Stimulated activated CD8-positive, alpha-beta memory T cell treated with anti-CD3 and anti-CD28 coated beads, Interleukin-7, amount 100 ng/mL, for 48 hours (primary cell): ENCODE data around the gene ATAD2B.
"Not testable (repeated sequence)": the region's sequence is repeated elsewhere in the genome, so short reads cannot be mapped to it uniquely, and the experiment has no call there.

ENCODE experiments used
- DNase-seq, 2 donors: peaks; one replicate each; pipeline ENCODE4 v3.0.0-alpha.2; 2020; ENCODE audit warnings: low read depth in 1 of 2; ENCODE audit errors: extremely low read depth in 1 of 2

Gene ATAD2B

GRCh38 chr2:23753291-23754010 lies 173.5 kb downstream of the ATAD2B start:
- no peak for DNase-seq

- no peak for DNase-seq
These were observed 175.1 kb downstream of the ATAD2B start for GRCh38 chr2:23751747-23752265.

- no peak for DNase-seq
These were observed 180.6 kb downstream of the ATAD2B start for GRCh38 chr2:23746141-23746863.

GRCh38 chr2:23745726-23746105 lies 181.2 kb downstream of the ATAD2B start:
- DNase-seq, result no peak

GRCh38 chr2:23745068-23745725 lies 181.7 kb downstream of the ATAD2B start:
- no peak for DNase-seq

- not testable (repeated sequence) for DNase-seq
These were observed 190.1 kb downstream of the ATAD2B start for GRCh38 chr2:23736783-23737182.

DNA sequence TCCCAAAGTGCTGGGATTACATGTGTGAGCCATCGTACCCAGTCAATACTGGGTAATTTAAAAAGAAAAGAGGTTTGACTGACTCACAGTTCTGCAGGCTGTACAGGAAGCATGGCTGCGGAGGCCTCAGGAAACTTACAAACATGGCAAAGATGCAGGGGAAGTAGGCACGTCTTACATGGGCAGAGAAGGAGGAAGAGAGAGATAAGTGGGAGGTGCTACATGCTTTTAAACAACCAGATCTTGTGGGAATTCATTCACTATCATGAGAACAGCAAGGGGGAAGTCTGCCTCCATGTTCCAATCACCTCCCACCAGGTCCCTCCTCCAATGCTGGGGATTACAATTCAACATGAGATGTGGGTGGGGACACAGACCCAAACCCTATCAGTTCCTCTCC lies 192.5 kb downstream of the ATAD2B start:
- no peak for DNase-seq

DNA sequence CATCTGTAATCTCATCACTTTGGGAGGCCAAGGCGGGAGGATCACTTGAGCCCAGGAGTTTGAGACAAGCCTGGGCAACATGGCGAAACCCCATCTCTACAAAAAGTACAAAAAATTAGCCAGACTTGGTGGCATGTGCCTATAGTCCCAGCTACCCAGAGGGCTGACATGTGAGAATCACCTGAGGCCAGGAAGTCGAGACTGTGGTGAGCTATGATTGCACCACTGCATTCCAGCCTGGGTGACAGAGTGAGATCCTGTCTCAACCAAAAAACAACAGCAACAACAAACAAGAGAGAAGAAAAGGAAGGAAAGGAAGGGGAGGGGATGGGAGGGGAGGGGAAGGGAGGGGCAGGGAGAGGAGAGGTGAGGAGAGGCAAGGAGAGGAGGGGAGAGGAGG lies 203.9 kb downstream of the ATAD2B start:
- not testable (repeated sequence) for DNase-seq

- DNase-seq, result no peak
These were observed 204.7 kb downstream of the ATAD2B start for GRCh38 chr2:23722255-23722654.

DNA sequence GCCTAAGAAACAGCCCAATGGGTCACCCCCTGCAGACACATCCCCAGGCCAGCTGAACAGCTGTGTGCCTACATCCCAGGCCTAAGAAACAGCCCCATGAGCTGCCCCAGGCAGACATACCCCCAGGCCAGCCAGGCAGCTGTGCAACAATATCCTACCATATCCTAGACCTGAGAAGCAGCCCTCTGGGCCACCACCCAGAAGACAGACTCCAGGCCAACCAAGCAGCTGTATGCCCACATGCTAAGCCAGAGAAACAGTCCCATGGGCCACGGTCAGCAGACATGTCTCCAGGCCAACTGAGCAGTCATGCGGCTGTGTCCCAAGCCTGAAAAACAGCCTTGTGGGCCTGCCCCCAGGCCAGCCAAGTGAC lies 205.5 kb downstream of the ATAD2B start:
- no peak for DNase-seq

- DNase-seq, result no peak
These were observed 206.0 kb downstream of the ATAD2B start for GRCh38 chr2:23720705-23721453.

DNA sequence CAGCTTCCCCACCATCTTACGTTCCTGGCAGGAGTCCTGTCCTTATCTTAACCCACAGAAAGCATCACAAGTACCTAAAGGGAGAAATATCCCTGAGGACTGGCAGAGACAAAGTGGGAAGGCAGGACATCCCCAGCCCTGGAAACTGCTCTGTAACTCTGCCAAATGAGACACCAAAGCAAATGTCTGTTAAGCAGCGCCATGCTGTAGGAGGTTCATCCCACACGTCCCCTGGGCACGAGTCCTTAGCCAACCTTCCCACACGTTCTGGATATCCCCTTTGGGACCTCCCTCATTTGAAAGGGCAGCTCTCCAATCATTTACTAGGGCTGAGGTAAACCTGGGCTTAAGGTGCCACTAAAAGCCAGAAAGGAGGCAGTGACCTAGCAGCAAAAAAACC lies 207.2 kb downstream of the ATAD2B start:
- no peak for DNase-seq

GRCh38 chr2:23718931-23719700 lies 207.8 kb downstream of the ATAD2B start:
- no peak for DNase-seq

DNA sequence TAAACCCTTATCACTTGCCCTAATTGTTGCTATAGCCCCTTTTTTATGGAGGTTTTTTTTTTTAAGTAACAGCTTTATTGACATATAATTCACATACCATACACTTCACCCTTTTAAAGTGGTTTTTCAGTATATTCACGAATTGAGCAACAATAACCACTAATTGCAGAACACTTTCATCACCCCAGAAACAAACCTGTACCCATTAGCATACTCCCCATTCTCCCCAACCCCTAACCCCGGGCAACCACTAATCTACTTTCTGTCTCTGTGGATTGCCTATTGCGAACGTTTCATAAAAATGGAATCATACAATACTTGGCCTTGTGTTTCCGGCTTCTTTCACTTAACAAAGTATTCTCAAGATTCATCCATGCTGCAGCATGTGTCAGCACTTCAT lies 213.6 kb downstream of the ATAD2B start:
- no peak for DNase-seq

DNA sequence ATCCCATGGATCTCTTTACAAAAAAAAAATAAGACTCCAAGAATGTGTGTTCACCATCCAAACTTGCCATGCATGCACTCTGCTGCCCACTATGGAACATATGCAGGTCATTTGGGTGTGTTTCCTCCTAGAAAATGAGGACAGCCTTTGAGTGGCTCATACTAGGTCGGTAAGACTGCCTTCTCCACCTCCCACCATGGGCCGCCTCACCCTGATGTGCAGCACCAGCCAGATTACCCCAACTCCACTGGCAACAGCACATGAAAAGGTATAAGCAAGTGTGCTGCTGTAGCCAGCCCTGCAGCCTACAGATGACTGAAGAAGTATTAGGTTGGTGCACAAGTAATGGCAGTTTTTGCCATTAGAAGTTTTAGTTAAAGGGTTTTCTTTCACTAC lies 214.2 kb downstream of the ATAD2B start:
- no peak for DNase-seq

DNA sequence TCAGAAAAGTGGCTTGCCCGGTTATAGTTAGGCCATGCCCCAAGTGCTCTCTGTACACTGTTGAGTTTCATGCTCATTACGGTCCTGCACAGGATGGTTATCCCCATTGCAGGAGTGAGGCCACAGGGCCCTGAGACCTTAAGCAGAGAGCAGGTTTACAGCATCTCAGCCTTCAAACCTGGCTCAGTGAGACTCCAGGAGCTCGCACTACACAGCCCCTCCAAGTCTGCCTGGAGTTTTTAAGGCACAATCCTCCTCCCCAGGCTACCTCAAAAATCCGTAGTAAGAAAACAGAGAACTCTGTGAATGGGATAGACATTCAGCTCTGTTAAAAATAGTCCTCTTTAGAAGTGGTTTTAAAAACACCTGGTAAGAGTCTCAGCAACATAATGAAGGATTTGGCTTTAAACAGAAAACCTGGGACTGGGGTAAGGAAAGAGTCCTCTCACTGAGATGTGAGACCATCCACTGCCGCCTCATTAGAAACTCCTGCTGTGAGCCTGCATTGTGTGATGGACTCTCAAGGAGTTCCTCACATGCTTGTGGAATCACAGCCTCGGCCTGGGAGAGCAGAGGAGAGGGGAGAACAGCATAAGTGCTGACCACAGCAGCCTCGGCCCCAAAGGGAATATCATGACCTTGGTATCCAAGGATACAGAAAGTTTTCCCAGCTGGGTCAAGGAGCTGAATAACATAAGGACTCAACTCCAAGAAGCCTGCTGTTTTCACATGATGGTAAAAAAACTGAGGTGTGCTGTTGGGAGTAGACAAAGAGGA lies 214.8 kb downstream of the ATAD2B start:
- no peak for DNase-seq

- no peak for DNase-seq
These were observed 217.6 kb downstream of the ATAD2B start for GRCh38 chr2:23709311-23709710.

- no peak for DNase-seq
These were observed 218.2 kb downstream of the ATAD2B start for GRCh38 chr2:23708771-23709170.

- DNase-seq, result no peak
These were observed 219.8 kb downstream of the ATAD2B start for GRCh38 chr2:23707096-23707495.
